NCI-H748 treated with DMSO at 0.1 percent for 48 hours (cell line): ENCODE data around the gene IKZF1.

Experiments used
- DNase-seq: peaks from one replicate; lab custom pipeline; 2025; lab: John Stamatoyannopoulos, UW

Gene IKZF1

GRCh38 chr7:50283731-50284130, 20.8 kb upstream of the IKZF1 start:
- DNase-seq, result no peak

- DNase-seq, result no peak
These were observed 20.2 kb upstream of the IKZF1 start for GRCh38 chr7:50284296-50284695.

GRCh38 chr7:50285269-50285668, 19.2 kb upstream of the IKZF1 start:
- no peak for DNase-seq

- DNase-seq, result no peak
These were observed 17.4 kb upstream of the IKZF1 start for GRCh38 chr7:50287129-50287528.

- no peak for DNase-seq
These were observed 12.3 kb upstream of the IKZF1 start for GRCh38 chr7:50292165-50292757.

GRCh38 chr7:50292763-50293162, 11.8 kb upstream of the IKZF1 start:
- no peak for DNase-seq

GRCh38 chr7:50293509-50294179, 10.9 kb upstream of the IKZF1 start:
- no peak for DNase-seq

- DNase-seq, result no peak
These were observed 9.4 kb upstream of the IKZF1 start for GRCh38 chr7:50295133-50295532.

- no peak for DNase-seq
These were observed 7.7 kb upstream of the IKZF1 start for GRCh38 chr7:50296799-50297198.

- no peak for DNase-seq
These were observed 5.5 kb upstream of the IKZF1 start for GRCh38 chr7:50298811-50299562.

GRCh38 chr7:50300336-50300735, 4.2 kb upstream of the IKZF1 start:
- DNase-seq, result no peak

GRCh38 chr7:50302486-50303334, 1.8 kb upstream of the IKZF1 start:
- DNase-seq, result no peak

GRCh38 chr7:50303335-50304128, 984 bp upstream of the IKZF1 start:
- no peak for DNase-seq

GRCh38 chr7:50304911-50305582, 531 bp downstream of the IKZF1 start:
- no peak for DNase-seq

- no peak for DNase-seq
These were observed 1.3 kb downstream of the IKZF1 start for GRCh38 chr7:50305583-50306493.

GRCh38 chr7:50306494-50307367, 2.2 kb downstream of the IKZF1 start:
- no peak for DNase-seq

GRCh38 chr7:50307368-50308032, 3.0 kb downstream of the IKZF1 start:
- DNase-seq, result no peak

- no peak for DNase-seq
These were observed 3.7 kb downstream of the IKZF1 start for GRCh38 chr7:50308203-50308531.
